PC-9 (cell line): Measurements from ENCODE around the gene SLC35D2. TPM values are rescaled to one million over a fixed set of nuclear protein-coding genes. Genes with fewer than 3 reads are reported as not detected.

Source experiments
- BruUV-seq: library from RNA; stranded (reverse); fragments of 400-500 nt; replicated peaks from 2 replicates; lab custom pipeline; 2021; lab: Mats Ljungman, UMichigan
- CTCF ChIA-PET: fragments of 300-600 bp; sonication (Branson Sonifier 250); formaldehyde crosslinking; loops from one replicate; lab custom pipeline; 2022; ENCODE audit warnings: antibody characterized with exemption; lab: Charles Lee
- POLR2A ChIA-PET: fragments of 300-600 bp; sonication (Branson Sonifier 250); formaldehyde crosslinking; loops from one replicate; lab custom pipeline; 2022; ENCODE audit warnings: antibody characterized with exemption; ENCODE audit not compliant: unreplicated experiment; lab: Charles Lee
- DNase-seq, 2 experiments: peaks; one replicate each; pipeline versions ENCODE4 v3.0.0 to v3.0.0-alpha.2; 2015 to 2022; ENCODE audit warnings: mixed read lengths in 1 of 2
- H2AFZ ChIP-seq: fragments of 200-600 bp; sonication (generic); 2 replicates; pipeline ENCODE4 v1.8.1; 2017; ENCODE audit warnings: antibody characterized with exemption
- H3F3A ChIP-seq: fragments of 200-600 bp; sonication (generic); 2 replicates; pipeline ENCODE4 v1.8.1; 2017; ENCODE audit warnings: antibody characterized with exemption, mild to moderate bottlenecking, low read depth; ENCODE audit not compliant: insufficient read depth
- H3K27ac ChIP-seq: fragments of 200-600 bp; sonication (generic); 2 replicates; pipeline ENCODE4 v1.6.1; 2016; ENCODE audit warnings: mixed run types
- H3K27me3 ChIP-seq: fragments of 200-600 bp; sonication (generic); 2 replicates; pipeline ENCODE4 v1.6.1; 2016; ENCODE audit warnings: low read depth, mixed run types; ENCODE audit not compliant: insufficient read depth
- H3K36me3 ChIP-seq: fragments of 200-600 bp; sonication (generic); 2 replicates; pipeline ENCODE4 v1.6.1; 2016; ENCODE audit warnings: low read depth, mixed run types
- H3K4me1 ChIP-seq: fragments of 200-600 bp; sonication (generic); replicated peaks from 2 replicates; pipeline ENCODE4 v1.6.1; 2016; ENCODE audit warnings: mixed run types; ENCODE audit not compliant: insufficient read depth
- H3K4me2 ChIP-seq: fragments of 200-600 bp; sonication (generic); 2 replicates; pipeline ENCODE4 v1.6.1; 2017; ENCODE audit warnings: mixed run types
- H3K4me3 ChIP-seq: fragments of 200-600 bp; sonication (generic); 2 replicates; pipeline ENCODE4 v1.6.1; 2016; ENCODE audit warnings: mixed run types
- H3K79me2 ChIP-seq: fragments of 200-600 bp; sonication (generic); 2 replicates; pipeline ENCODE4 v1.6.1; 2017; ENCODE audit warnings: low read depth, mixed run types
- H3K9me2 ChIP-seq: fragments of 200-600 bp; sonication (generic); 2 replicates; pipeline ENCODE4 v1.8.1; 2017; ENCODE audit warnings: mild to moderate bottlenecking; ENCODE audit not compliant: insufficient read depth
- H3K9me3 ChIP-seq: fragments of 200-600 bp; sonication (generic); 2 replicates; pipeline ENCODE4 v1.8.1; 2016; ENCODE audit warnings: low read depth; ENCODE audit not compliant: insufficient read depth
- H4K20me1 ChIP-seq: fragments of 200-600 bp; sonication (generic); 2 replicates; pipeline ENCODE4 v1.8.1; 2017; ENCODE audit not compliant: insufficient read depth
- EZH2 ChIP-seq: fragments of 200-600 bp; sonication (generic); IDR thresholded peaks from 2 replicates; pipeline ENCODE4 v1.8.0; 2017; ENCODE audit warnings: antibody characterized with exemption, low read depth
- intact Hi-C: fragments of 100-400 bp; cut with micrococcal nuclease; formaldehyde crosslinking; loops from one replicate; pipeline ENCODE4 v1.10.0; 2022; ENCODE audit not compliant: unreplicated experiment
- total RNA-seq: library from RNA; stranded (reverse); gene quantifications from 2 replicates; pipeline ENCODE4 v1.2.3, GENCODE V29; 2021
- TF ChIP-seq, protein P1 (sequence below): fragments of 200-600 bp; sonication (generic); conservative IDR thresholded peaks from 2 replicates; pipeline ENCODE4 v1.6.1; 2017; ENCODE audit warnings: mixed run types, antibody characterized with exemption, mild to moderate bottlenecking, moderate library complexity

The SLC35D2 gene
- total RNA-seq, 1 experiment from 2014 or later: 27.6 TPM

DNA sequence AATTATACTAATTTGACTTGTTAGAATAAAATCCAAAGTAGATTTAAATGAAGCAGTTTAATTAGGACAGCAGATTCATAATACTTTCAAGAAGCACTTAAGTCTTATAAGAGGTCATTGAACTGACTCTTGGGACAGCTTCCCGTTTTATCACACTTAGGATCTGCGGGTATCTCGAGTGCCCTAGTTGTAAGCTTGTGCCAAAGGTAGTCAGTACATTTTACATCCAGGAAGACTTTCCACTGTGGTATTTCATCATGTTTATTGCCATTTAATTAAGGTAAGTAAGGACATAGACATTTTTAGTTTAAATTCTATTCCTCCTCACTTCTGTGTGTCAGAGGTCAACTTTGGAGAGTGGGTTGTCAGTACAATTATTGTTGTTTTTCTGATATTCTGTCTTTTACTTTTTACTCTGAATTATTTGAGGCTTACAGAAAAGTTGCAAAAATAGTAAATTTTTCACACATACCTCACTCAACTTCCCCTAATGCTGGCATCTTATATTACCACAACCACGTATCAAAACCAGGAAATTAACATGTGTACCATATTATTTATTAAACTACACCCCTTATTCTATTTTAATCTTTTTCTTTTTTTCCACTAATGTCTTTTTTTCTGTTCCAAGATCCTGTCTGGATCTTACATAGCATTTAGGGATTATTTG lies 42.1 kb upstream of the SLC35D2 start:
- peaks cover 12% of the 10 kb centered on the region for H3F3A ChIP-seq
- H3K4me2 ChIP-seq: no peak overlapping the region
- TF ChIP-seq, protein P1, sequence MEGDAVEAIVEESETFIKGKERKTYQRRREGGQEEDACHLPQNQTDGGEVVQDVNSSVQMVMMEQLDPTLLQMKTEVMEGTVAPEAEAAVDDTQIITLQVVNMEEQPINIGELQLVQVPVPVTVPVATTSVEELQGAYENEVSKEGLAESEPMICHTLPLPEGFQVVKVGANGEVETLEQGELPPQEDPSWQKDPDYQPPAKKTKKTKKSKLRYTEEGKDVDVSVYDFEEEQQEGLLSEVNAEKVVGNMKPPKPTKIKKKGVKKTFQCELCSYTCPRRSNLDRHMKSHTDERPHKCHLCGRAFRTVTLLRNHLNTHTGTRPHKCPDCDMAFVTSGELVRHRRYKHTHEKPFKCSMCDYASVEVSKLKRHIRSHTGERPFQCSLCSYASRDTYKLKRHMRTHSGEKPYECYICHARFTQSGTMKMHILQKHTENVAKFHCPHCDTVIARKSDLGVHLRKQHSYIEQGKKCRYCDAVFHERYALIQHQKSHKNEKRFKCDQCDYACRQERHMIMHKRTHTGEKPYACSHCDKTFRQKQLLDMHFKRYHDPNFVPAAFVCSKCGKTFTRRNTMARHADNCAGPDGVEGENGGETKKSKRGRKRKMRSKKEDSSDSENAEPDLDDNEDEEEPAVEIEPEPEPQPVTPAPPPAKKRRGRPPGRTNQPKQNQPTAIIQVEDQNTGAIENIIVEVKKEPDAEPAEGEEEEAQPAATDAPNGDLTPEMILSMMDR: no peak
- no peak for TF ChIP-seq EZH2
- H3K9me3 ChIP-seq: no peaks in the 10 kb centered on the region
- intact Hi-C loops: no loop called here
- no peaks in the 10 kb centered on the region for H3K27me3 ChIP-seq
- H4K20me1 ChIP-seq: no peaks in the 10 kb centered on the region
- DNase-seq: no peak
- H3K27ac ChIP-seq: no peak overlapping the region
- no peaks in the 10 kb centered on the region; the same call in 1 of the 2 replicates for H3K9me2 ChIP-seq
- no peak overlapping the region for H3K4me3 ChIP-seq
- H3K79me2 ChIP-seq: no peaks in the 10 kb centered on the region
- BruUV-seq: no TSS peak
- POLR2A ChIA-PET: no interaction called here
- no peaks in the 10 kb centered on the region for H3K36me3 ChIP-seq
- CTCF ChIA-PET: no interaction called here
- peaks cover 13% of the 10 kb centered on the region for H3K4me1 ChIP-seq
- H2AFZ ChIP-seq: no peak overlapping the region

DNA sequence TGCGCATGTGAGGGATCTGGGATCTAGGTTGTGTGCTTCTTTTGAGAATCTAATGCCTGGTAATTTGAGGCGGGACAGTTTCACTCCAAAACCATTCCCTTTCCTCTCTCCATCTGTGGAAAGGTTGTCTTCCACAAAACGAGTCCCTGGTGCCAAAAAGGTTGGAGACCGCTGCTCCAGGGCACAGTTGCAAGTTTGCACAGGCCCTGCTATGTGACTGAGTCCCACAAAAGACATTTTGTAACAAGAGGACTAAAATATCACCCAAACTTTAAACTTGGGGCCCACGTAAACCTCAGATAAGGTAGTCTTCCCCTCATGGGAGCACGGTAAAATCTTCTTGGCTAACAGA lies 40.5 kb upstream of the SLC35D2 start:
- CTCF ChIA-PET: interaction anchor here (0.6 kb wide), 2 partner anchors 19 to 107 kb away, joined by 4 to 5 read pairs; no protein-coding TSS in a partner anchor

DNA sequence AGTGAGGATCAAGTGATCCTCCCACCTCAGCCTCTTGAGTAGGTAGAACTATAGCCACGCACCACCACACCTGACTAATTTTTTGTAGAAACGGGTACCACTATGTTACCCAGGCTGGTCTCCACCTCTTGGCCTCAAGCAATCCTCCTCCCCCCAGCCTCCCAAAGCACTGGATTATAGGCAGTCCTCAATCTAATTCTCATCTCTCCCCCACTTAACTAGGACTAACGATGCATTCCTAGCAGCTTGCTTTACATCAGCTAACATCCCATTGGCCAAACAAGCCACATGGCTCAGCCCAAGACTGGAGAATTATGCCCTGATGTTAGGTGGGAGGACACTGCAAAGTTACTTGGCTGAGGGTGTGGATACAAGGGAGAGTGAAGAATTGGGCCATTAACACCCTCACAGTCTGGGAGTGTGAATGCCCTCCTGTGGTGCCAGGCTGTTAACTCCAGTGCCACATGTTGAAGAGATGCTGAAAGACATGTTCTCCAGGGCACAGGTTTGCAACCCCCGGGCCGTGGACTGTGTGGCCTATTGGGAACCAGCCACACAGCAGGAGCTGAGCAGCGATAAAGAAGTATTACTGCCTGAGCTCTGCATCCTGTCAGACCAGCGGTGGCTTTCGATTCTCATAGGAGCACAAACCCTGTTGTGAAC lies 39.9 kb upstream of the SLC35D2 start:
- H2AFZ ChIP-seq: no peak overlapping the region
- intact Hi-C loops: no loop called here
- no peak for DNase-seq
- H3K79me2 ChIP-seq: no peaks in the 10 kb centered on the region
- no peak overlapping the region for H3K27ac ChIP-seq
- no peak for TF ChIP-seq EZH2
- TF ChIP-seq, protein P1: no peak
- no peak overlapping the region for H3K4me2 ChIP-seq
- H3K36me3 ChIP-seq: no peaks in the 10 kb centered on the region
- H3K4me1 ChIP-seq: peaks cover 25% of the 10 kb centered on the region
- no TSS peak for BruUV-seq
- H3K27me3 ChIP-seq: no peaks in the 10 kb centered on the region
- ChIA-PET POLR2A (no interaction called here), CTCF (interaction anchor here (0.6 kb wide), 1 partner anchor 19 kb away, joined by 4 read pairs; no protein-coding TSS in a partner anchor)
- no peaks in the 10 kb centered on the region; the same call in 1 of the 2 replicates for H3K9me2 ChIP-seq
- H3K9me3 ChIP-seq: no peaks in the 10 kb centered on the region
- H3F3A ChIP-seq: peaks cover 26% of the 10 kb centered on the region
- no peaks in the 10 kb centered on the region for H4K20me1 ChIP-seq
- no peak overlapping the region for H3K4me3 ChIP-seq

More for the DNA sequence above, 40.5 kb upstream of the SLC35D2 start:
- no peak for DNase-seq
- Histone ChIP-seq H3F3A (peaks cover 23% of the 10 kb centered on the region), H3K4me1 (peaks cover 25% of the 10 kb centered on the region), H3K27ac (no peak overlapping the region), H3K36me3 (no peaks in the 10 kb centered on the region), H3K79me2 (no peaks in the 10 kb centered on the region), H3K4me2 (no peak overlapping the region), H2AFZ (peak overlapping the region; percentile 43; the same call in 1 of the 2 replicates), H3K4me3 (no peak overlapping the region), H3K27me3 (no peaks in the 10 kb centered on the region), H3K9me2 (no peaks in the 10 kb centered on the region; the same call in 1 of the 2 replicates), H4K20me1 (no peaks in the 10 kb centered on the region), H3K9me3 (no peaks in the 10 kb centered on the region)
- TF ChIP-seq EZH2: no peak
- TF ChIP-seq, protein P1: no peak
- BruUV-seq: no TSS peak
- intact Hi-C loops: no loop called here
- POLR2A ChIA-PET: no interaction called here
